OCI-LY7 (cell line): ENCODE measurements around the gene ADCY1. TPM values are rescaled to one million over a fixed set of nuclear protein-coding genes. Genes with fewer than 3 reads are reported as not detected.

ENCODE experiments used
- BruUV-seq: library from RNA; stranded (reverse); fragments of 400-500 nt; replicated peaks from 2 replicates; lab custom pipeline; 2021; lab: Mats Ljungman, UMichigan
- CTCF ChIA-PET: fragments of 300-600 bp; sonication (Branson Sonifier 250); formaldehyde crosslinking; loops from one replicate; lab custom pipeline; 2022; ENCODE audit warnings: antibody characterized with exemption; ENCODE audit not compliant: unreplicated experiment; lab: Charles Lee
- POLR2A ChIA-PET: fragments of 300-600 bp; sonication (Branson Sonifier 250); formaldehyde crosslinking; loops from one replicate; lab custom pipeline; 2022; ENCODE audit warnings: antibody characterized with exemption; lab: Charles Lee
- DNase-seq: peaks from one replicate; pipeline ENCODE4 v3.0.0-alpha.2; 2015; ENCODE audit warnings: low spot score
- H2AFZ ChIP-seq: fragments of 200-600 bp; sonication (generic), shearing (Covaris generic); 2 replicates; pipeline ENCODE4 v1.6.1; 2014; ENCODE audit warnings: mild to moderate bottlenecking, antibody characterized with exemption, low read length, moderate library complexity
- H3K27ac ChIP-seq: fragments of 200-600 bp; sonication (generic); 2 replicates; pipeline ENCODE4 v1.5.1; 2014; ENCODE audit warnings: mixed run types, low read depth, mild to moderate bottlenecking, moderate library complexity, low read length, inconsistent platforms; ENCODE audit not compliant: poor library complexity, severe bottlenecking
- H3K36me3 ChIP-seq: fragments of 200-600 bp; sonication (generic); 2 replicates; pipeline ENCODE4 v1.6.1; 2014; ENCODE audit warnings: mild to moderate bottlenecking, antibody characterized with exemption, low read length, moderate library complexity, mixed read lengths; ENCODE audit not compliant: insufficient read depth
- H3K4me1 ChIP-seq: fragments of 200-600 bp; sonication (generic); 2 replicates; pipeline ENCODE4 v1.5.1; 2014; ENCODE audit warnings: mild to moderate bottlenecking, low read length; ENCODE audit not compliant: insufficient read depth, poor library complexity, severe bottlenecking
- H3K4me2 ChIP-seq: fragments of 200-600 bp; sonication (generic); 2 replicates; pipeline ENCODE4 v1.6.1; 2014; ENCODE audit warnings: mild to moderate bottlenecking, low read length
- H3K4me3 ChIP-seq: fragments of 200-600 bp; sonication (generic); 2 replicates; pipeline ENCODE4 v1.5.1; 2014; ENCODE audit warnings: mild to moderate bottlenecking, low read depth, low read length; ENCODE audit not compliant: poor library complexity, severe bottlenecking
- H3K79me2 ChIP-seq: fragments of 200-600 bp; sonication (generic); 2 replicates; pipeline ENCODE4 v1.6.1; 2016; ENCODE audit warnings: low read depth, mild to moderate bottlenecking, low read length, moderate library complexity, mixed read lengths; ENCODE audit not compliant: insufficient read depth
- H3K9me2 ChIP-seq: fragments of 200-600 bp; sonication (generic); 2 replicates; pipeline ENCODE4 v1.6.1; 2016; ENCODE audit warnings: mild to moderate bottlenecking, low read length, mixed read lengths; ENCODE audit not compliant: insufficient read depth
- H3K9me3 ChIP-seq: fragments of 200-600 bp; sonication (generic); 2 replicates; pipeline ENCODE4 v1.6.1; 2014; ENCODE audit warnings: mild to moderate bottlenecking, mixed run types, low read length, mixed read lengths
- H4K20me1 ChIP-seq: fragments of 200-600 bp; sonication (generic); 2 replicates; pipeline ENCODE4 v1.6.1; 2014; ENCODE audit warnings: mild to moderate bottlenecking, antibody characterized with exemption, low read length, moderate library complexity, mixed read lengths; ENCODE audit not compliant: insufficient read depth
- CTCF ChIP-seq: fragments of 200-600 bp; sonication (generic); conservative IDR thresholded peaks from 2 replicates; pipeline ENCODE4 v1.5.1; 2014; ENCODE audit warnings: mild to moderate bottlenecking, antibody characterized with exemption, low read length, moderate library complexity, mixed read lengths
- EZH2phosphoT487 ChIP-seq: fragments of 200-600 bp; sonication (generic); IDR thresholded peaks from 2 replicates; pipeline ENCODE4 v1.6.1; 2018; ENCODE audit warnings: low read depth, borderline replicate concordance, mild to moderate bottlenecking, mixed run types, antibody characterized with exemption, low read length, moderate library complexity, mixed read lengths
- intact Hi-C: fragments of 100-400 bp; cut with micrococcal nuclease; formaldehyde crosslinking; loops from one replicate; pipeline ENCODE4 v1.10.0; 2022; ENCODE audit not compliant: unreplicated experiment
- total RNA-seq, 2 experiments: library from RNA; depleted of rRNA in 1 of 2; stranded (reverse); fragments of >200 nt in 1 of 2; shearing (Covaris generic) in 1 of 2; gene quantifications; 2 replicates each; pipeline ENCODE4 v1.2.3, GENCODE V29; 2014 to 2022

The ADCY1 gene
- total RNA-seq, 2 experiments from 2014 or later = 0.13 TPM; not detected in 1

GRCh38 chr7:45701701-45702510, 127.7 kb downstream of the ADCY1 start:
- intact Hi-C loops = no loop called here
- no peaks in the 10 kb centered on the region for H3K79me2 ChIP-seq
- ChIA-PET POLR2A (interaction anchor here (0.6 kb wide), 1 partner anchor 33 kb away, joined by 3 read pairs; no protein-coding TSS in a partner anchor), CTCF (no interaction called here)
- BruUV-seq = no TSS peak
- no peaks in the 10 kb centered on the region for H3K9me3 ChIP-seq
- no peak overlapping the region for H3K27ac ChIP-seq
- H3K36me3 ChIP-seq = no peaks in the 10 kb centered on the region
- H4K20me1 ChIP-seq = no peaks in the 10 kb centered on the region
- no peak overlapping the region for H2AFZ ChIP-seq
- no peak for TF ChIP-seq EZH2phosphoT487
- no peak for TF ChIP-seq CTCF
- no peak overlapping the region for H3K4me3 ChIP-seq
- H3K4me2 ChIP-seq = no peak overlapping the region
- no peaks in the 10 kb centered on the region for H3K9me2 ChIP-seq
- no peaks in the 10 kb centered on the region for H3K4me1 ChIP-seq
- DNase-seq = no peak

GRCh38 chr7:45702751-45703150, 128.6 kb downstream of the ADCY1 start:
- H3K4me2 ChIP-seq = no peak overlapping the region
- H3K36me3 ChIP-seq = no peaks in the 10 kb centered on the region
- DNase-seq = no peak
- no peak overlapping the region for H3K27ac ChIP-seq
- H2AFZ ChIP-seq = no peak overlapping the region
- no peaks in the 10 kb centered on the region for H4K20me1 ChIP-seq
- no peak overlapping the region for H3K4me3 ChIP-seq
- no TSS peak for BruUV-seq
- intact Hi-C loops = no loop called here
- POLR2A ChIA-PET = no interaction called here
- no peak for TF ChIP-seq CTCF
- no peak for TF ChIP-seq EZH2phosphoT487
- no peaks in the 10 kb centered on the region for H3K79me2 ChIP-seq
- H3K9me3 ChIP-seq = no peaks in the 10 kb centered on the region
- no peaks in the 10 kb centered on the region for H3K4me1 ChIP-seq
- CTCF ChIA-PET = no interaction called here
- no peaks in the 10 kb centered on the region for H3K9me2 ChIP-seq

- CTCF ChIA-PET = no interaction called here
- POLR2A ChIA-PET = no interaction called here
Measured at GRCh38 chr7:45703373-45703821, 129.2 kb downstream of the ADCY1 start.

More at GRCh38 chr7:45703373-45703821, 129.2 kb downstream of the ADCY1 start:
- Histone ChIP-seq H3K79me2 (no peaks in the 10 kb centered on the region), H3K9me3 (no peaks in the 10 kb centered on the region), H3K27ac (no peak overlapping the region), H3K9me2 (no peaks in the 10 kb centered on the region), H4K20me1 (no peaks in the 10 kb centered on the region), H3K4me3 (no peak overlapping the region), H3K36me3 (no peaks in the 10 kb centered on the region), H2AFZ (no peak overlapping the region), H3K4me2 (no peak overlapping the region), H3K4me1 (no peaks in the 10 kb centered on the region)
- TF ChIP-seq EZH2phosphoT487 (no peak), CTCF (no peak)
- no TSS peak for BruUV-seq
- intact Hi-C loops = no loop called here
- no peak for DNase-seq
